Transverse colon (tissue), 4 donors: ENCODE data around the gene EIF5AL1.
"Not testable (repeated sequence)": the region's sequence is repeated elsewhere in the genome, so short reads cannot be mapped to it uniquely, and the experiment has no call there.

Source experiments
- EP300 ChIP-seq: sonication (generic); formaldehyde crosslinking; IDR thresholded peaks from one replicate; pipeline ENCODE4 v1.6.1; 2017; ENCODE audit warnings: antibody characterized with exemption, low read depth
- POLR2A ChIP-seq: fragments of 450-650 bp; IDR thresholded peaks from one replicate; pipeline ENCODE4 v1.6.1; 2016; ENCODE audit warnings: antibody characterized with exemption, mild to moderate bottlenecking, moderate library complexity
- POLR2AphosphoS5 ChIP-seq, 3 donors: sonication (generic); formaldehyde crosslinking; IDR thresholded peaks; one replicate each; pipeline ENCODE4 v1.6.1; 2016; ENCODE audit warnings: antibody characterized with exemption in 3 of 3
- TF ChIP-seq, protein P1 (sequence below), 5 experiments: fragments of 200-600 bp in 3 of 5; fragments of 450-650 bp in 2 of 5; sonication (generic) in 3 of 5; IDR thresholded peaks; 1 replicate in 2 of 5; 2 replicates in 3 of 5; pipeline ENCODE4 v1.5.1; 2016 to 2017; ENCODE audit warnings: antibody characterized with exemption in 5 of 5, inconsistent platforms in 3 of 5, mild to moderate bottlenecking in 2 of 5, moderate library complexity in 1 of 5

- TF ChIP-seq, protein P1, sequence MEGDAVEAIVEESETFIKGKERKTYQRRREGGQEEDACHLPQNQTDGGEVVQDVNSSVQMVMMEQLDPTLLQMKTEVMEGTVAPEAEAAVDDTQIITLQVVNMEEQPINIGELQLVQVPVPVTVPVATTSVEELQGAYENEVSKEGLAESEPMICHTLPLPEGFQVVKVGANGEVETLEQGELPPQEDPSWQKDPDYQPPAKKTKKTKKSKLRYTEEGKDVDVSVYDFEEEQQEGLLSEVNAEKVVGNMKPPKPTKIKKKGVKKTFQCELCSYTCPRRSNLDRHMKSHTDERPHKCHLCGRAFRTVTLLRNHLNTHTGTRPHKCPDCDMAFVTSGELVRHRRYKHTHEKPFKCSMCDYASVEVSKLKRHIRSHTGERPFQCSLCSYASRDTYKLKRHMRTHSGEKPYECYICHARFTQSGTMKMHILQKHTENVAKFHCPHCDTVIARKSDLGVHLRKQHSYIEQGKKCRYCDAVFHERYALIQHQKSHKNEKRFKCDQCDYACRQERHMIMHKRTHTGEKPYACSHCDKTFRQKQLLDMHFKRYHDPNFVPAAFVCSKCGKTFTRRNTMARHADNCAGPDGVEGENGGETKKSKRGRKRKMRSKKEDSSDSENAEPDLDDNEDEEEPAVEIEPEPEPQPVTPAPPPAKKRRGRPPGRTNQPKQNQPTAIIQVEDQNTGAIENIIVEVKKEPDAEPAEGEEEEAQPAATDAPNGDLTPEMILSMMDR (IDR thresholded peaks at IDR 0.05) = not testable (repeated sequence)
- not testable (repeated sequence) for TF ChIP-seq POLR2A; EP300; POLR2AphosphoS5 (IDR thresholded peaks at IDR 0.05)
Measured at GRCh38 chr10:79533903-79534175, 21.5 kb downstream of the EIF5AL1 start.
